GM12878 (cell line): Measurements from ENCODE around the gene DUSP7. TPM values are rescaled to one million over a fixed set of nuclear protein-coding genes. Genes with fewer than 3 reads are reported as not detected.

ENCODE experiments used
- CBX5 ChIP-seq: sonication (generic); IDR thresholded peaks from 2 replicates; pipeline ENCODE4 v1.6.1; 2016; ENCODE audit warnings: low read depth, moderate library complexity, mild to moderate bottlenecking, inconsistent platforms
- KAT2A ChIP-seq: conservative IDR thresholded peaks from 2 replicates; pipeline ENCODE4 v1.6.1; 2011; ENCODE audit warnings: low read depth, low read length; ENCODE audit not compliant: control insufficient read depth
- PKNOX1 ChIP-seq: fragments of 450-650 bp; IDR thresholded peaks from 2 replicates; pipeline ENCODE4 v1.6.1; 2016; ENCODE audit warnings: mild to moderate bottlenecking
- RBBP5 ChIP-seq: fragments of 200-600 bp; sonication (generic); conservative IDR thresholded peaks from 2 replicates; pipeline ENCODE4 v1.6.1; 2016
- RELA ChIP-seq: fragments of 450-650 bp; IDR thresholded peaks from 2 replicates; pipeline ENCODE4 v1.8.0; 2014; ENCODE audit warnings: borderline replicate concordance; ENCODE audit not compliant: partially characterized antibody
- ZSCAN29 ChIP-seq: fragments of 450-650 bp; IDR thresholded peaks from 2 replicates; pipeline ENCODE4 v1.6.1; 2017; ENCODE audit warnings: mild to moderate bottlenecking, moderate library complexity
- polyA plus RNA-seq, 11 experiments: library from polyadenylated mRNA; depleted of rRNA in 4 of 11; unstranded in 6 of 11; stranded (reverse) in 5 of 11; fragments of >200 nt; fragmentation: Nextera tagmentation in 4 of 11; fragmentation: Illumina TruSeq in 1 of 11; extraction: Ambion mirVana in 4 of 11; extraction: Trizol in 1 of 11; gene quantifications; 1 replicate in 1 of 11; 2 replicates in 10 of 11; pipeline versions ENCODE4 v1.2.1 to v1.2.3, GENCODE V29; 2011 to 2016; ENCODE audit warnings: inconsistent platforms in 2 of 11, missing spikeins in 2 of 11, low read depth in 1 of 11
- total RNA-seq, 4 experiments: library from RNA; depleted of rRNA in 3 of 4; stranded (reverse); fragments of >200 nt in 3 of 4; fragmentation: Illumina TruSeq in 1 of 4; extraction: Trizol in 1 of 4; gene quantifications; 2 replicates each; pipeline versions ENCODE4 v1.2.1 to v1.2.3, GENCODE V29; 2013 to 2021
- TF ChIP-seq, protein P1 (sequence below): IDR thresholded peaks from 2 replicates; pipeline ENCODE4 v1.6.1; 2012; ENCODE audit warnings: improper control_type of control experiment, low read depth, low read length; ENCODE audit not compliant: insufficient replicate concordance

DUSP7 gene
- total and polyA plus RNA-seq, 10 of the 15 experiments (the other 5 are each of a cell fraction or from before 2014, with no cell fraction given) = 0.73 to 17.0 (median 7.9) TPM

DNA sequence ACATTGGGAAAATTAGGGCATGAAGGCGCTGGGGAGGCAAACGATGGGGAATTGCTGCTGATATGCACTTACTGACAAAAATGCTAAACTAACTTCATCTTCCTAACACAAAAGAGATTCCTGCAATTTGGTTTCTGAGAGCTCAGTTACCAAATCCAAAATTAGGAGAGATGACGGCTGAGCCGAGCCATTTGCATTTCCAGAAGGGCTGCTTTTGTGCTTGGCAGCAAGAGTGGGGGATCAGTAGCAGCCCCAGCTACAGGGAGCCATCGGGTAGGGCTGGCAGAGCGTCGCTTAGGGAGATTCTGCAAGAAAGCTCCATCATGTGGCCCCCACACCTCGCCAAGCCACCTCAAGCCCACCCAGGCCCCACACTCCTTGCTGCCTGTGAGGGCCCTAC is 16.1 kb upstream of the DUSP7 start (continued):
- TF ChIP-seq, protein P1, sequence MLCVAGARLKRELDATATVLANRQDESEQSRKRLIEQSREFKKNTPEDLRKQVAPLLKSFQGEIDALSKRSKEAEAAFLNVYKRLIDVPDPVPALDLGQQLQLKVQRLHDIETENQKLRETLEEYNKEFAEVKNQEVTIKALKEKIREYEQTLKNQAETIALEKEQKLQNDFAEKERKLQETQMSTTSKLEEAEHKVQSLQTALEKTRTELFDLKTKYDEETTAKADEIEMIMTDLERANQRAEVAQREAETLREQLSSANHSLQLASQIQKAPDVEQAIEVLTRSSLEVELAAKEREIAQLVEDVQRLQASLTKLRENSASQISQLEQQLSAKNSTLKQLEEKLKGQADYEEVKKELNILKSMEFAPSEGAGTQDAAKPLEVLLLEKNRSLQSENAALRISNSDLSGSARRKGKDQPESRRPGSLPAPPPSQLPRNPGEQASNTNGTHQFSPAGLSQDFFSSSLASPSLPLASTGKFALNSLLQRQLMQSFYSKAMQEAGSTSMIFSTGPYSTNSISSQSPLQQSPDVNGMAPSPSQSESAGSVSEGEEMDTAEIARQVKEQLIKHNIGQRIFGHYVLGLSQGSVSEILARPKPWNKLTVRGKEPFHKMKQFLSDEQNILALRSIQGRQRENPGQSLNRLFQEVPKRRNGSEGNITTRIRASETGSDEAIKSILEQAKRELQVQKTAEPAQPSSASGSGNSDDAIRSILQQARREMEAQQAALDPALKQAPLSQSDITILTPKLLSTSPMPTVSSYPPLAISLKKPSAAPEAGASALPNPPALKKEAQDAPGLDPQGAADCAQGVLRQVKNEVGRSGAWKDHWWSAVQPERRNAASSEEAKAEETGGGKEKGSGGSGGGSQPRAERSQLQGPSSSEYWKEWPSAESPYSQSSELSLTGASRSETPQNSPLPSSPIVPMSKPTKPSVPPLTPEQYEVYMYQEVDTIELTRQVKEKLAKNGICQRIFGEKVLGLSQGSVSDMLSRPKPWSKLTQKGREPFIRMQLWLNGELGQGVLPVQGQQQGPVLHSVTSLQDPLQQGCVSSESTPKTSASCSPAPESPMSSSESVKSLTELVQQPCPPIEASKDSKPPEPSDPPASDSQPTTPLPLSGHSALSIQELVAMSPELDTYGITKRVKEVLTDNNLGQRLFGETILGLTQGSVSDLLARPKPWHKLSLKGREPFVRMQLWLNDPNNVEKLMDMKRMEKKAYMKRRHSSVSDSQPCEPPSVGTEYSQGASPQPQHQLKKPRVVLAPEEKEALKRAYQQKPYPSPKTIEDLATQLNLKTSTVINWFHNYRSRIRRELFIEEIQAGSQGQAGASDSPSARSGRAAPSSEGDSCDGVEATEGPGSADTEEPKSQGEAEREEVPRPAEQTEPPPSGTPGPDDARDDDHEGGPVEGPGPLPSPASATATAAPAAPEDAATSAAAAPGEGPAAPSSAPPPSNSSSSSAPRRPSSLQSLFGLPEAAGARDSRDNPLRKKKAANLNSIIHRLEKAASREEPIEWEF = no peak
- TF ChIP-seq CBX5 (no peak), KAT2A (no peak), RBBP5 (no peak), PKNOX1 (no peak), ZSCAN29 (no peak), RELA (no peak)
